Loucy (cell line): Measurements from ENCODE around the gene OIT3.

ENCODE experiments used
- CTCF ChIP-seq: fragments of 200-600 bp; sonication (generic); conservative IDR thresholded peaks from 2 replicates; pipeline ENCODE4 v1.5.1; 2014; ENCODE audit warnings: mild to moderate bottlenecking, antibody characterized with exemption, low read length
- EZH2phosphoT487 ChIP-seq: fragments of 200-600 bp; IDR thresholded peaks from 2 replicates; pipeline ENCODE4 v1.6.1; 2018; ENCODE audit warnings: antibody characterized with exemption, mild to moderate bottlenecking, moderate library complexity, borderline replicate concordance

GRCh38 chr10:72952642-72953158 is 59.2 kb downstream of the OIT3 start:
- TF ChIP-seq CTCF, result no peak
- TF ChIP-seq EZH2phosphoT487, result no peak
